ENCODE data around the gene STAT6.

Gene STAT6

GRCh38 chr12:57049890-57050289, 61.3 kb downstream of the STAT6 start, which contains the start of gene MYO1A:
Gene MYO1A, minus strand, starts transcription at chr12:57050129. Its CDS starts 1,806 bp downstream, at chr12:57048323.
- Histone ChIP-seq H3K9ac (ENCODE audit: low read length in 5 of 5) (no peak within 1 kb of the TSS), H3K4me1 (ENCODE audit: control insufficient read depth in 5 of 5, insufficient read depth in 5 of 5, low read length in 5 of 5) (peaks cover 0 to 22% (median 2%) of the 10 kb centered on the region in 5 donors), H3K27me3 (ENCODE audit: control insufficient read depth in 5 of 5, insufficient read depth in 4 of 5, low read length in 5 of 5) (peaks cover 0 to 16% (median 3%) of the 10 kb centered on the region in 5 donors), H3K4me3 (ENCODE audit: low read depth in 1 of 5, low read length in 5 of 5) (no peak within 1 kb of the TSS), H3K9me3 (ENCODE audit: control insufficient read depth in 5 of 5, low read length in 5 of 5) (no peaks in the 10 kb centered on the region), H3K36me3 (ENCODE audit: control insufficient read depth in 5 of 5, insufficient read depth in 5 of 5, low read length in 5 of 5) (no peaks in the 10 kb centered on the region), H3K27ac (ENCODE audit: low read depth, low read length) (no peak within 1 kb of the TSS)

GRCh38 chr12:57049119-57049446, 62.1 kb downstream of the STAT6 start:
- Histone ChIP-seq H3K4me3 (ENCODE audit: low read depth in 1 of 5, low read length in 5 of 5) (no peak overlapping the region), H3K36me3 (ENCODE audit: control insufficient read depth in 5 of 5, insufficient read depth in 5 of 5, low read length in 5 of 5) (no peaks in the 10 kb centered on the region), H3K4me1 (ENCODE audit: control insufficient read depth in 5 of 5, insufficient read depth in 5 of 5, low read length in 5 of 5) (peaks cover 0 to 22% (median 2%) of the 10 kb centered on the region in 5 donors), H3K9me3 (ENCODE audit: control insufficient read depth in 5 of 5, low read length in 5 of 5) (no peaks in the 10 kb centered on the region), H3K27me3 (ENCODE audit: control insufficient read depth in 5 of 5, insufficient read depth in 4 of 5, low read length in 5 of 5) (peaks cover 0 to 16% (median 3%) of the 10 kb centered on the region in 5 donors), H3K9ac (ENCODE audit: low read length in 5 of 5) (no peak overlapping the region), H3K27ac (ENCODE audit: low read depth, low read length) (no peak overlapping the region)

- Histone ChIP-seq H3K36me3 (ENCODE audit: control insufficient read depth in 5 of 5, insufficient read depth in 5 of 5, low read length in 5 of 5) (no peaks in the 10 kb centered on the region), H3K4me3 (ENCODE audit: low read depth in 1 of 5, low read length in 5 of 5) (no peak overlapping the region), H3K9me3 (ENCODE audit: control insufficient read depth in 5 of 5, low read length in 5 of 5) (no peaks in the 10 kb centered on the region), H3K27ac (ENCODE audit: low read depth, low read length) (no peak overlapping the region), H3K4me1 (ENCODE audit: control insufficient read depth in 5 of 5, insufficient read depth in 5 of 5, low read length in 5 of 5) (peaks cover 0 to 22% (median 2%) of the 10 kb centered on the region in 5 donors), H3K27me3 (ENCODE audit: control insufficient read depth in 5 of 5, insufficient read depth in 4 of 5, low read length in 5 of 5) (peaks cover 0 to 16% (median 3%) of the 10 kb centered on the region in 5 donors), H3K9ac (ENCODE audit: low read length in 5 of 5) (no peak overlapping the region)
Measured at GRCh38 chr12:57048423-57049118, 62.6 kb downstream of the STAT6 start.

GRCh38 chr12:57047981-57048380, 63.2 kb downstream of the STAT6 start:
- Histone ChIP-seq H3K4me1 (ENCODE audit: control insufficient read depth in 5 of 5, insufficient read depth in 5 of 5, low read length in 5 of 5) (peaks cover 0 to 22% (median 2%) of the 10 kb centered on the region in 5 donors), H3K27me3 (ENCODE audit: control insufficient read depth in 5 of 5, insufficient read depth in 4 of 5, low read length in 5 of 5) (peaks cover 0 to 16% (median 4%) of the 10 kb centered on the region in 5 donors), H3K27ac (ENCODE audit: low read depth, low read length) (no peak overlapping the region), H3K4me3 (ENCODE audit: low read depth in 1 of 5, low read length in 5 of 5) (no peak overlapping the region), H3K9me3 (ENCODE audit: control insufficient read depth in 5 of 5, low read length in 5 of 5) (no peaks in the 10 kb centered on the region), H3K36me3 (ENCODE audit: control insufficient read depth in 5 of 5, insufficient read depth in 5 of 5, low read length in 5 of 5) (no peaks in the 10 kb centered on the region), H3K9ac (ENCODE audit: low read length in 5 of 5) (no peak overlapping the region)

- no peaks in the 10 kb centered on the region for H3K36me3 ChIP-seq (ENCODE audit: control insufficient read depth in 5 of 5, insufficient read depth in 5 of 5, low read length in 5 of 5)
- no peaks in the 10 kb centered on the region for H3K9me3 ChIP-seq (ENCODE audit: control insufficient read depth in 5 of 5, low read length in 5 of 5)
- peaks cover 0 to 22% (median 2%) of the 10 kb centered on the region in 5 donors for H3K4me1 ChIP-seq (ENCODE audit: control insufficient read depth in 5 of 5, insufficient read depth in 5 of 5, low read length in 5 of 5)
- H3K27me3 ChIP-seq (ENCODE audit: control insufficient read depth in 5 of 5, insufficient read depth in 4 of 5, low read length in 5 of 5): peaks cover 0 to 16% (median 6%) of the 10 kb centered on the region in 5 donors
- H3K27ac ChIP-seq (ENCODE audit: low read depth, low read length): no peak overlapping the region
- no peak overlapping the region for H3K9ac ChIP-seq (ENCODE audit: low read length in 5 of 5)
- H3K4me3 ChIP-seq (ENCODE audit: low read depth in 1 of 5, low read length in 5 of 5): no peak overlapping the region
Measured at GRCh38 chr12:57046947-57047890, 63.9 kb downstream of the STAT6 start.

GRCh38 chr12:57046086-57046791, 64.9 kb downstream of the STAT6 start:
- no peak overlapping the region for H3K4me3 ChIP-seq (ENCODE audit: low read depth in 1 of 5, low read length in 5 of 5)
- H3K27ac ChIP-seq (ENCODE audit: low read depth, low read length): no peak overlapping the region
- H3K4me1 ChIP-seq (ENCODE audit: control insufficient read depth in 5 of 5, insufficient read depth in 5 of 5, low read length in 5 of 5): peaks cover 0 to 22% (median 2%) of the 10 kb centered on the region in 5 donors
- H3K27me3 ChIP-seq (ENCODE audit: control insufficient read depth in 5 of 5, insufficient read depth in 4 of 5, low read length in 5 of 5): peaks cover 0 to 16% (median 6%) of the 10 kb centered on the region in 5 donors
- no peak overlapping the region for H3K9ac ChIP-seq (ENCODE audit: low read length in 5 of 5)
- no peaks in the 10 kb centered on the region for H3K36me3 ChIP-seq (ENCODE audit: control insufficient read depth in 5 of 5, insufficient read depth in 5 of 5, low read length in 5 of 5)
- H3K9me3 ChIP-seq (ENCODE audit: control insufficient read depth in 5 of 5, low read length in 5 of 5): no peaks in the 10 kb centered on the region
